Stimulated activated CD4-positive, alpha-beta T cell treated with anti-CD3 and anti-CD28 coated beads, Interleukin-12 subunit alpha, Interleukin-12 subunit beta, amount 100 ng/mL, for 24 hours (primary cell): ENCODE measurements around the gene IFNA4.
"Not testable (repeated sequence)": the region's sequence is repeated elsewhere in the genome, so short reads cannot be mapped to it uniquely, and the experiment has no call there.

Experiments
- DNase-seq, 2 experiments: peaks; one replicate each; pipeline ENCODE4 v3.0.0-alpha.2; 2020; ENCODE audit warnings: low read depth in 2 of 2

The IFNA4 gene

DNA sequence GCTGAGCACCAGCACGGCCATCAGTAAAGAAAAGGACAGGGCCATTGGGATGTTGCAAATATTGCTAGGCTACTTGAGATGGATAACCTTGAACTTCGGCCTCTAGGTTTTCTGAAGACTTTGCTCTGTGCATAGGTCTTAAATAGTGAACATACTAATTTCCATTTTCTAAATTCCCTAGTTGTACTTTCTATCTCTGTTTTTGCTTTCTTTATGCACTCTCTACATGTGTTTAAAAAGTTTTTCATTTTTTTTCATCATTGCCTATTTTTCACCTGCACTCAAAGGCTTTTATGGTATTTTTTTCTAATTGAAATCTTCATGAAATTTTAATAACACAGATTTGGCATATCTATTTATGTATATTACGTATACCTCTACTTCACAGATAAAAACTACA, at the start of gene IFNA4:
Gene IFNA4, minus strand, starts transcription at position 101 of the 400 bp plus-strand sequence. Its CDS starts 56 bp downstream, at position 45.
- not testable (repeated sequence) for DNase-seq

DNA sequence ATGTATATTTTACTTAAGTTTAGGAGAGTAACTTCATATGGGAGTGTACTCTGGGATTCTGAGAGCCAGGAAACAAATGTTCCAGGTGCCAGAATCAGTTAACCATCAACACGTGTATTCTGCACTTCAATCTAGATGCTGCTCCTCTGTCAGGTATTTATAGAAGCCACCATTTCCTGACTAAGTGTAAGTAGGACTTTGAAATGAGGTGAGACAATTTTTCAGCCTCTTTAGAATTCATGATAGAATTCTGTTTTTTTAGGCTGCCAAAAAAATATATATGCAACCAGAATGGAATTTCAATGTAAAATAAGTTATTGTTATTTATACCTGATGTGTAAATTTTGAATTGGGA, 49.0 kb upstream of the IFNA4 start:
- DNase-seq, result not testable (repeated sequence)

DNA sequence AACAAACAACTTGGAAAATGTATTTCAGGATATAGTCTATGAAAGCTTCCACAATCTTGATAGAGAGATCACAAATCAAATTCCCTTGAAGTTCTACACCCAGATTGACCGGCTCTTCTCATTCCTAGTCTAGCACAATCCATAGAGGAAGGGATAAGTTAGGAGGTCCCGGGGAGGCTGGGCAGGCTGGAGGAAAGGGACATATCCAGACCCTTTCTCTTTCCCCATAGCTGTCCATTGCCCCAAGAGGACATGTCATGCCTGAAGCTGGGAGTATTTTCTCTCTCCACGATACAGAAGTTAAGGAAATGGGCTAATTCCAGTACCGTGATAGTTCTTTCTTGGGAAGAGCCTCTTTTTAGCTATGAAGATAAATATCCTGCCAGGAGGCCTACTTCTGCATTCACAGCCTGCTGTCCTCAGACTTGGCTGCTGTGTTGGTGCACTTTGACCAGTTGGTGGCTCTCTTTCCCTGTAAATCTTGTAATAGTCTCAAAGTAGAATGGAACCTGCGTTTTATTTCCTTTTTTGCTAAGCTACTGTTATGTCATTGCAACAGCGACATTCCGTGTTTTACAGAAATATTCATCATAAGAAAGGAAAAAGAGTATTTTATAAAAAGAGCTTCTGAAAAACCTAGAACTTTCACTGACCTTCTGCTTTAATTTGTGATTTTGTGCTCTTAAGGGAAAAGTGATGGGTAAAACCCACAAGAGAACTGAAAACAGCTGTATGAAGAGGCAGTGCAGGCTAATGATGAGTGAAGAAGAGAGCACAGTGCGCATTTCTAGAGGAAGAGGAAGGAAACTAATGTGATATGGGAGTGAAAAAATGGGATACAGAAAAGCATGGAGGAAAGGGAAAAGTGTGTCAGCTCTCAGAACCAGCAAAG, 48.3 kb upstream of the IFNA4 start:
- DNase-seq, result not testable (repeated sequence)

DNA sequence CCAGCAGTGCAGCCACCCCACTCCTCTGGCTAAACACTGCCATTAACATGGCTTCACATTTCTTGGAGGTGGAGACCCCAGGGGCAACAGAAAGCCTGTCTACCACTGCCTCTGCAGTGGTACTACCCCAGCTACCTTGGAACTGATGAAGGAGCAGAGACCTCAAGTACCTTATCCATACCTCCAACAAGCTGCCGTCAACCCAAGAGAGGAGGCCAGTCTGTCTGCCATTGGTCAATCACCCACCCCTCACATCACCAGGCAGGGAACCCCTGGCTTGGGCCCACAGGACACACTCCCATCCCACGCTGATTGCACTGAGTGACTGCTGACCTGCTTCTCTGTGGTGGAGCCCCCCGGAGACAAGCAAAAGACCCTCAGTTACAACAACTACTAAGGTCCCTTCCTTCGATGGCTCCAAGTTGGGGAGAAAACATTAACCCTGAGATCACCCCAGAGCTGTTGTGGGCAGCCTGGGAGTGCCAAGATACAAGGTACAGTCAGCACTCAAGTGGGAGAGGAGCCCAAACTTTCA, 46.8 kb upstream of the IFNA4 start:
- no peak for DNase-seq

DNA sequence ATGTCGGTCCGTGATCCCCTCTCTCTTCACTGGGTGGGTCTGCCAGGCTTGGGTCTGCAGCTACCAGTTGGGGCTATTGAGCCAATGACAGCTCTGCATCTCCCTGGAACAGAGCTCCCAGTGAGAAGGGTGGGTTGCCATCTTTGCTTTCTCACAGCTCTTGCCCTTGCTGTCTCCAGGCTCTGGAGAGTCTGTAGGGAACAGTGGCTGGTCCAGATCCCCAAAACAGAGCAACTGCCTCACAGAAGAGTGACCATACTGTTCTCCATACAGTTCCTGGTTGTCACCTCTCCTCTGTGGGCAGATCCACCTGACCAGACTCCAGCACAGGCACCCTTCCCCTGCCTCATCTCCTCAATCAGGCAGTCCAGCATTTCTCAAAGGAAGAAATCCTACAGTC, 45.9 kb upstream of the IFNA4 start:
- DNase-seq, result no peak

DNA sequence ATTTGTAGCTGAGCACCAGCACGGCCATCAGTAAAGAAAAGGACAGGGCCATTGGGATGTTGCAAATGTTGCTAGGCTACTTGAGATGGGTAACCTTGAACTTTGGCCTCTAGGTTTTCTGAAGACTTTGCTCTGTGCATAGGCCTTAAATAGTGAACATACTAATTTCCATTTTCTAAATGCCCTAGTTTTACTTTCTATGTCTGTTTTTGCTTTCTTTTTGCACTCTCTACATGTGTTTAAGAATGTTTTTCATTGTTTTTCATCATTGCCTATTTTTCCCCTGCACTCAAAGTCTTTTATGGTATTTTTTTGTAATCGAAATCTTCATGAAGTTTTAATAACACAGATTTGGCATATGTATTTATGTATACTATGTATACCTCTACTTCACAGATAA, 40.7 kb upstream of the IFNA4 start, which contains the start of gene IFNA17:
Gene IFNA17, minus strand, starts transcription at position 101 of the 400 bp plus-strand sequence. Its CDS starts 49 bp downstream, at position 52.
- no peak for DNase-seq

DNA sequence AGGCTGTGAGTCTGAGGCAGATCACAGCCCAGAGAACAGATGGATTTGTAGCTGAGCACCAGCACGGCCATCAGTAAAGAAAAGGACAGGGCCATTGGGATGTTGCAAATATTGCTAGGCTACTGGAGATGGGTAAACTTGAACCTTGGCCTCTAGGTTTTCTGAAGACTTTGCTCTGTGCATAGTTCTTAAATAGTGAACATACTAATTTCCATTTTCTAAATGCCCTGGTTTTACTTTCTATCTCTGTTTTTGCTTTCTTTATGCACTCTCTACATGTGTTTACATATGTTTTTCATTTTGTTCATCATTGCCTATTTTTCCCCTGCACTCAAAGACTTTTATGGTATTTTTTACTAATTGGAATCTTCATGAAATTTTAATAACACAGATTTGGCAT, 29.8 kb upstream of the IFNA4 start, which contains the start of gene IFNA16:
Gene IFNA16, minus strand, starts transcription at position 101 of the 400 bp plus-strand sequence. Its CDS starts 6 bp downstream, at position 95.
- DNase-seq, result not testable (repeated sequence)

DNA sequence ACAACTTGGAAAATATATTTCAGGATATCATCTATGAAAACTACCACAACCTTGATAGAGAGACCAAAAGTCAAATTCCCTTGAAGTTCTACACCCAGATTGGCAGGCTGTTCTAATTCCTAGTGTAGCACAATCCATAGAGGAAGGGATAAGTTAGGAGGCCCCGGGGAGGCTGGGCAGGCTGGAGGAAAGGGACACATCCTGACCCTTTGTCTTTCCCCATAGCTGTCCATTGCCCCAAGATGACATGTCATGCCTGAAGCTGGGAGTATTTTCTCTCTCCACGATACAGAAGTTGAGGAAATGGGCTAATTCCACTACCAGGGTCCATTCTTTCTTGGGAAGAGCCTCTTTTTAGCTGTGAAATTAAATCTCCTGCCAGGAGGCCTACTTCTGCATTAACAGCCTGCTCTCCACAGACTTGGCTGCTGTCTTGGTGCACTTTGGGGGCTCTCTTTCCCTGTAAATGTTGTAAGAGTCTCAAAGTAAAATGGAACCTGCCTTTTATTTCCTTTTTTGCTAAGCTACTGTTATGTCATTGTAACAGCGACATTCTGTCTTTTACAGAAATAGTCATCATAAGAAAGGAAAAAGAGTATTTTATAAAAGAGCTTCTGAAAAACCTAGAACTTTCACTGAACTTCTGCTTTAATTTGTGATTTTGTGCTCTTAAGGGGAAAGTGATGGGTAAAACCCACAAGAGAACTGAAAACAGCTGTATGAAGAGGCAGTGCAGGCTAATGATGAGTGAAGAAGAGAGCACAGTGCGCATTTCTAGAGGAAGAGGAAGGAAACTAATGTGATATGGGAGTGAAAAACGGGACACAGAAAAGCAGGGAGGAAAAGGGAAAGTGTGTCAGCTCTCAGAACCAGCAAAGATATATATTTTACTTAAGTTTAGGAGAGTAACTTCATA, 26.3 kb upstream of the IFNA4 start:
- DNase-seq, result not testable (repeated sequence)

DNA sequence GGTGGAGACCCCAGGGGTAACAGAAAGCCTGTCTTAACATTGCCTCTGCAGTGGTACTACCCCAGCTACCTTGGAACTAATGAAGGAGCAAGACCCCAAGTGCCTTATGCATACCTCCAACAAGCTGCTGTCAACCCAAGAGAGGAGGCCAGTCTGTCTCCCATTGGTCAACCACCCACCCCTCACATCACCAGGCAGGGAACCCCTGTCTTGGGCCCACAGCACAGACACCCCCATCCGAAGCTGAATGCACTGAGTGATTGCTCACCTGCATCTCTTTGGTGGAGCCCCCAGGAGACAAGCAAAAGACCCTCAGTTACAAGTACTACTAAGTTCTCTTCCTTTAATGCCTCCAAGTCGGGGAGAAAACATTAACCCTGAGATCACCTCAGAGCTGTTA, 24.8 kb upstream of the IFNA4 start:
- DNase-seq, result not testable (repeated sequence)

DNA sequence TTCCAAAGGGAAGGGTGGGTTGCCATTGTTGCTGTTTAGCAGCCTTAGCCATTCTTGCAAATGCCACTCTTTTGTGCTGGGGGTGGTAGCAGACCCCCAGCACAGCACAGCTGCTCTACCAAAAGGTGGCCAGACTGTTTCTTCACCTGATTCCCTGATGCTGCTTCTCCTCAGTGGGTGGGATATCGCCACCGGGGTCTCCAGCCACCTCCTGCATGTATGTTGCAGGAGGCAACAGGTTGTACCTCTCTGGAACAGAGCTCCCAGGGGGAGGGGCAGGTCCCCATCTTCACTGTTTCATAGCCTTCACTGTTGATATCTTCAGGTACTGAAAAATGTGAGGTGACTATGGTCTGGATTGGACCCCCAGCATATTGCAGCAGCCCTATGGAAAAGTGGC, 23.4 kb upstream of the IFNA4 start:
- DNase-seq, result not testable (repeated sequence)

DNA sequence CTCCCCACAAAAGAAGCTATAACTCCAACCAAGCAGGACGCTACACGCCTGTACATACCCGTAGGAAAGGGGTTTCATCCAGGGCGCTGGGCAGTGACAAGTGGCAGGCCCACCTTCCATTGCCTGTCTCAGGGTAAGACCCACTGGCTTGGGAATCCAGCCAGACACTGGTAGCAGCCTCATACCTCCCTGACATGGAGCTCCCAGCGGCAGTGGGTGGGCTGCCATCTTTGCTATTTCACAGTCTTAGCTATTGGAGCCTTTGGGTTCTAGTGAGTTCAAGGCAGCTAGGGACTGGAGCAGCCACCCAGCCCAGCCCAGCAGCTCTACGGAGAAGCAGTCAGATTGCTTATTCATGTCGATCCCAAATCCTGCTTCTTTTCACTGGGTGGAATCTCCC, 22.9 kb upstream of the IFNA4 start:
- no peak for DNase-seq

DNA sequence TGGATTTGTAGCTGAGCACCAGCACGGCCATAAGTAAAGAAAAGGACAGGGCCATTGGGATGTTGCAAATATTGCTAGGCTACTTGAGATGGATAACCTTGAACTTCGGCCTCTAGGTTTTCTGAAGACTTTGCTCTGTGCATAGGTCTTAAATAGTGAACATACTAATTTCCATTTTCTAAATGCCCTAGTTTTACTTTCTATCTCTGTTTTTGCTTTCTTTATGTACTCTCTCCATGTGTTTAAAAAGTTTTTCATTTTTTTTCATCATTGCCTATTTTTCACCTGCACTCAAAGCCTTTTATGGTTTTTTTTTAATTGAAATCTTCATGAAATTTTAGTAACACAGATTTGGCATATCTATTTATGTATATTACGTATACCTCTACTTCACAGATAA, 19.7 kb upstream of the IFNA4 start, which contains the start of gene IFNA10:
Gene IFNA10, minus strand, starts transcription at position 101 of the 400 bp plus-strand sequence. Its CDS starts 46 bp downstream, at position 55.
- not testable (repeated sequence) for DNase-seq

DNA sequence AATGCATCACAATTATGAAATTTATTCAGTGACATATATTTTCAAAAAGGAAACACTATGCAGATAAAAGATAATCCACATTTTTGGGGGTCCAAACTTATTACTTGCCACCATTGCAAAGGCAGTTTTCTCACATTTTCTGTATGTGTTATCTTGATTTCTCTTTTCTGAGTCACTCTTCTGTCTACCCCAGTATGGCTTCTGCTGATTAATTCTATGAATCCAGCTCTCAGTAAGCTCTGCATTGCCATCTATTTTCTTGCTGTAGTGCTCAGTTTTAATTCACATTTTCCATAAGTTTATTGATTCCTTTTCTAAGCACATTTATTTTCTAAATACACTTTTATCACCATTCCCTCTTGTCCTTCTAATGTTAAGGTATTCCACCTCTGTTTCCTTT, 17.8 kb upstream of the IFNA4 start:
- DNase-seq, result no peak

DNA sequence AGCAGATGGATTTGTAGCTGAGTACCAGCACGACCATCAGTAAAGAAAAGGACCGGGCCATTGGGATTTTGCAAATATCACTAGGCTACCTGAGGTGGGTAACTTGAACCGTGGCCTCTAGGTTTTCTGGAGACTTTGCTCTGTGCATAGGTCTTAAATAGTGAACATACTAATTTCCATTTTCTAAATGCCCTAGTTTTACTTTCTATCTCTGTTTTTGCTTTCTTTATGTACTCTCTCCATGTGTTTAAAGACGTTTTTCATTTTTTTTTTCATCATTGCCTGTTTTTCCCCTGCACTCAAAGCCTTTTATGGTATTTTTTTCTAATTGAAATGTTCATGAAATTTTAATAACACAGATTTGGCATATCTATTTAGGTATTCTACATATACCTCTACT, 14.7 kb upstream of the IFNA4 start, which contains the start of gene IFNA7:
Gene IFNA7, minus strand, starts transcription at position 101 of the 400 bp plus-strand sequence. Its CDS starts 40 bp downstream, at position 61.
- DNase-seq, result not testable (repeated sequence)

DNA sequence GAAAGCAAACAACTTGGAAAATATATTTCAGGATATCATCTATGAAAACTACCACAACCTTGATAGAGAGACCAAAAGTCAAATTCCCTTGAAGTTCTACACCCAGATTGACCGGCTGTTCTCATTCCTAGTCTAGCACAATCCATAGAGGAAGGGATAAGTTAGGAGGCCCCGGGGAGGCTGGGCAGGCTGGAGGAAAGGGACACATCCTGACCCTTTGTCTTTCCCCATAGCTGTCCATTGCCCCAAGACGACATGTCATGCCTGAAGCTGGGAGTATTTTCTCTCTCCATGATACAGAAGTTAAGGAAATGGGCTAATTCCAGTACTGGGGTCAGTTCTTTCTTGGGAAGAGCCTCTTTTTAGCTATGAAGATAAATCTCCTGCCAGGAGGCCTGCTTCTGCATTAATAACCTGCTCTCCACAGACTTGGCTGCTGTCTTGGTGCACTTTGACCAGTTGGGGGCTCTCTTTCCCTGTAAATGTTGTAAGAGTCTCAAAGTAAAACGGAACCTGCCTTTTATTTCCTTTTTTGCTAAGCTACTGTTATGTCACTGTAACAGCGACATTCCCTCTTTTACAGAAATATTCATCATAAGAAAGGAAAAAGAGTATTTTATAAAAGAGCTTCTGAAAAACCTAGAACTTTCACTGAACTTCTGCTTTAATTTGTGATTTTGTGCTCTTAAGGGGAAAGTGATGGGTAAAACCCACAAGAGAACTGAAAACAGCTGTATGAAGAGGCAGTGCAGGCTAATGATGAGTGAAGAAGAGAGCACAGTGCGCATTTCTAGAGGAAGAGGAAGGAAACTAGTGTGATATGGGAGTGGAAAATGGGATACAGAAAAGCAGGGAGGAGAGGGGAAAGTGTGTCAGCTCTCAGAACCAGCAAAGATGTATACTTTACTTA, 7.7 kb upstream of the IFNA4 start:
- DNase-seq, result peak in 1 of 2 experiments; percentile 11

DNA sequence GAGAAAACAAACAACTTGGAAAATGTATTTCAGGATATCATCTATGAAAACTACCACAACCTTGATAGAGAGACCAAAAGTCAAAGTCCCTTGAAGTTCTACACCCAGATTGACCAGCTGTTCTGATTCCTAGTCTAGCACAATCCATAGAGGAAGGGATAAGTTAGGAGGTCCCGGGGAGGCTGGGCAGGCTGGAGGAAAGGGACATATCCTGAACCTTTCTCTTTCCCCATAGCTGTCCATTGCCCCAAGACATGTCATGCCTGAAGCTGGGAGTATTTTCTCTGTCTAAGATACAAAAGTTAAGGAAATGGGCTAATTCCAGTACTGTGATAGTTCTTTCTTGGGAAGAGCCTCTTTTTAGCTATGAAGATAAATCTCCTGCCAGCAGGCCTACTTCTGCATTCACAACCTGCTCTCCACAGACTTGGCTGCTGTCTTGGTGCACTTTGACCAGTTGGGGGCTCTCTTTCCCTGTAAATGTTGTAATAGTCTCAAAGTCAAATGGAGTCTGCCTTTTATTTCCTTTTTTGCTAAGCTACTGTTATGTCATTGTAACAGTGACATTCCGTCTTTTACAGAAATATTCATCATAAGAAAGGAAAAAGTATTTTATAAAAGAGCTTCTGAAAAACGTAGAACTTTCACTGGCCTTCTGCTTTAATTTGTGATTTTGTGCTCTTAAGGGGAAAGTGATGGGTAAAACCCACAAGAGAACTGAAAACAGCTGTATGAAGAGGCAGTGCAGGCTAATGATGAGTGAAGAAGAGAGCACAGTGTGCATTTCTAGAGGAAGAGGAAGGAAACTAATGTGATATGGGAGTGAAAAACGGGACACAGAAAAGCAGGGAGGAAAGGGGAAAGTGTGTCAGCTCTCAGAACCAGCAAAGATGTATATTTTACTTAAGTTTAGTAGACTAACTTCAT, 4.3 kb downstream of the IFNA4 start:
- not testable (repeated sequence) for DNase-seq

DNA sequence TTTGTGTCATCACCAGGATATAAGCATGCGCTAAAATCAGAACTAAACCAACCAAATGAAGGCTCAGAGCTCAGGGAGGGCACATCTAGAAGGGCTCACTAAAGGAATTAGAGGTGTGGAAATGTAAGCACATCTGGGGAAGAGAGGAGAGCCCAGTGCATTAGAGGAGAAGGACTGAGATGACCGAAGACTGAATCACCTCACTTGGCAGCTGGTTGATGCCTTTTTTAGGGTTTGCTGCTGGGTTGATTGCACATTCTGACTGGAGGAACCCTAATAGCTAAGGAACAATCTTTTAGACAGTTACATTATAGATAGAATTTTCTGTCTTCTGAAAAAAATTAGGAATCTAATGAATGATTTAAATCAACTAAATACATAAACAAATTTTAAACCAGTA, 12.7 kb downstream of the IFNA4 start:
- no peak for DNase-seq

DNA sequence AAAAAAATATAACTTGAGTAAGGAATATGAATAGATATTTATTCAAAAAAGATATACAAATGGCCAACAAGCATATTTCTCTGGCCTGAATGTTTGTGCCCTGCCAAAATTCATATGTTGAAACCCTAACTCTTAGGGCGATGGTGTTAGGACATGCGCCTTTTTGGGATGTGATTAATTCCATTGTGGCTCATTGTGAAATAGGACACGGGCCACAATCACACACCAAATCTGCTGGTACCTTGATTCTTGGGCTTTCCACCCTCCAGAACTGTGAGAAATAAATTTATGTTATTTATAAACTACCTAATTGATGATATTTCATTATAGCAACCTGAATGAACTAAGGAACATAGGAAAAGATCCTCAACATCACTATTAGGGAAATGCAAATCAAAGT, 15.2 kb downstream of the IFNA4 start:
- DNase-seq, result no peak

DNA sequence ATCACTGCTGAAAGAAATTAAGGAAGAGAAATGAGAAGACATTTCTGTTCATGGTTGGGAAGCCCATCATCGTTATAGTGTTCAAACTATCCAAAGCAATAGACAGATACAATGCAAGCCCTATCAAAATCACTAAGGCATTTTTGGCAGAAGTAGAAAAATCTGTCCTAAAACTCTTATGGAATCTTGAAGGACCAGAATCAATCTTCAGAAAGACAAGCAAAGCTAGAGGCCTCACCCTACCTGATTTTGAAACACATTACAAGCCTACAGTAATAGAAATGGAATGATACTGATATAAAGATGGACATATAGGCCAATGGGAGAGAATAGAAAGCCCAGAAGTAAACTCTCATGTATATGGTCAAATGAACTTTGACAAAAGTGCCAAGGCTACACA, 16.0 kb downstream of the IFNA4 start:
- no peak for DNase-seq
